HL-60/S4 (cell line): ENCODE data around the gene NBPF6.

Experiments used
- in situ Hi-C: fragments of 300-500 bp; cut with MboI; formaldehyde crosslinking; loops from 2 replicates; pipeline ENCODE4 v1.14.3; 2022; ENCODE audit warnings: low sequenced_read_pairs

Gene NBPF6

DNA sequence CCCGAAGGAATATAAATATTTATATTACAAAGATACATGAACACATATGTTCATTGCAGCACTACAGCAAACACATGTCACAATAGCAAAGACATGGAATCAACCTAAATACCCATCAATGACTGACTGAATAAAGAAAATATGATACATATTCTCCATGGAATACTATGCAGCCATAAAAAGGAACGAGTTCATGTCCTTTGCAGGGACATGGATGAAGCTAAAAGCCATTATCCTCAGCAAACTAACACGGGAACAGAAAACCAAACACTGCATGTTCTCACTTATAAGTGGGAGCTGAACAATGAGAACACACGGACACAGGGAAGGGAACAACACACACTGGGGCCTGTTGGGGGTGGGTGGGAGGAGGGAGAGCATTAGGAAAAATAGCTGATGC is 46.7 kb downstream of the NBPF6 start:
- in situ Hi-C loops: loop anchor here (25.0 kb wide), 1 partner anchor 160 kb away; no protein-coding TSS in a partner anchor

DNA sequence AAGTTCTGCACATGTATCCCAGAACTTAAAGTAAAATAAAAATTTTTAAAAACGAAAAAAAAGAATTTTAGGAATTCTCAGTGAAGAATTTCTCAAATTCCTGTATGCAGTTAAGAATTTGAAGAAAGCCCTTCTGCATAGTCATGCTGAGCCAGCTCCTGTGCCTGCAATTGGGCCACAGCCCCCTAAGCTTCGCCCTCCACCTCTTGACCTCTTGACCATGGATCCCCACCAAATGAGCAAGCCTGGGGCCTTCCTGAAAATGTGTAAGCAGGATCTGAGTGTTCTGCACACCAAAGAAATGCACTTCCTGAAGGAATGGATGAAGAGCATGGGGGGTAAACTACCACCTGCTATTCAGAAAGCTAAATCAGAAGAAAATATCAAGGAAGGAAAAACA is 52.0 kb downstream of the NBPF6 start:
- in situ Hi-C loops: loop anchor here (25.0 kb wide), 1 partner anchor 610 kb away; the partner anchor contains the start of gene ELAPOR1

DNA sequence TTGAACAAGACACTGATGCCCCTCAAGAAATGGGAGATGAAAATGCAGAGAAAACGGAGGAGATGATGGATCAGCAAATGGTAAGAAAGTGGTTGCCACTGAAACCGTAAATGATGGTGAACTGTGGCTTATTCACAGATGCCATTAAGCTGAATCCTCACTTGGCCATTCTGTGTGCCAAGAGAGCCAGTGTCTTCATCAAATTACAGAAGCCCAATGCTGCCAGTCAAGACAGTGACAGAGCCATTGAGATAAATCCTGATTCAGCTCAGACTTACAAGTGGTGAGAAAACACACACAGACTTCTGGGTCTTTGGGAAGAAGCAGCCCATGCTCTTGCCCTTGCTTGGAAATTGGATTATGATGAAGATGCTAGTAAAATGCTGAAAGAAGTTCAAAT is 52.5 kb downstream of the NBPF6 start:
- in situ Hi-C loops: loop anchor here (25.0 kb wide), 1 partner anchor 610 kb away; the partner anchor contains the start of gene ELAPOR1

DNA sequence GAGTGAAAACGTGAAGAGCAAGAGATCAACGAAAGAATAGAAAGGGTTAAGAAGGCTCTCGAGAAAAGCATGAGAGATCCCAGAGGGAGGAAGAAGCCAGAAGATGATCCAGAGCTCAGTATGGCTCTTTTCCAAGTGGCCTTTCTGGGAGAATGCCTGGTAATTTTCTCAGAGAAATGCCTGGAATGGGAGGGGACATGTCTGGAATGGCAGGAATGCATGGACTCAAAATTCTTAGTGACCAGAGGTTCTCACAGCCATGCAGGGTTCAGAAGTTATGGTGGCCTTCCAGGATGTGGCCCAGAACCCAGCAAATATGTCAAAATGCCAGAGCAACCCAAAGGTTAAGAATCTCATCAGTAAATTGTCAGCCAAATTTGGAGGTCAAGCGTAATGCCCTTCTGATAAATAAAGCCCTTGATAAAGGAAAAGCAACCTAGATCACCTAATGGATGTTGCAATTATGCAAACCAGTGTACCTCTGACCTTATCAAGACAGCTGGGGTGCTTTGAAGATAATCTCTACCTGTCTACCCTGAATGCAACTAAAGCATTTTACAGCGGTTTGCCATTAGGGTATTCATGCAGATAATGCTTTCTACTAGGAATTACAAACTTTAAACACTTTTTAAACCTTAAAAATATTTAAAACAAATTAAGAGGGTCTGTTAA is 53.1 kb downstream of the NBPF6 start:
- in situ Hi-C loops: loop anchor here (25.0 kb wide), 1 partner anchor 609 kb away; the partner anchor contains the start of gene ELAPOR1

GRCh38 chr1:108504447-108504846 is 54.3 kb downstream of the NBPF6 start:
- in situ Hi-C loops: loop anchor here (25.0 kb wide), 1 partner anchor 608 kb away; the partner anchor contains the start of gene ELAPOR1

DNA sequence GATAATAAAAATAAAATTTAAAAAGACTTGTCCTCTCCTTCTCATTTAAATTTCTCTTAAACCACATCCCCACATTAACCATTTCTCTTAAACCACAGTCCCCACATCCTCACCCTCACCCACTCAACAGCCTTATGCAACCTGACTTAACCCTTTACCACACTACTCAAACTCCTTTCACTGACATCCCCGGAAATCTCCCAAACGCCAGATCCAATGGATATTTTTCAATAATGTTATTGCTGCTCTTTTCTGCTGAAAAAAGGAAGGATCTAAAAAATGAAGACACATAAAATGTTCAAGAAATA is 55.6 kb downstream of the NBPF6 start:
- in situ Hi-C loops: loop anchor here (25.0 kb wide), 1 partner anchor 607 kb away; the partner anchor contains the start of gene ELAPOR1

DNA sequence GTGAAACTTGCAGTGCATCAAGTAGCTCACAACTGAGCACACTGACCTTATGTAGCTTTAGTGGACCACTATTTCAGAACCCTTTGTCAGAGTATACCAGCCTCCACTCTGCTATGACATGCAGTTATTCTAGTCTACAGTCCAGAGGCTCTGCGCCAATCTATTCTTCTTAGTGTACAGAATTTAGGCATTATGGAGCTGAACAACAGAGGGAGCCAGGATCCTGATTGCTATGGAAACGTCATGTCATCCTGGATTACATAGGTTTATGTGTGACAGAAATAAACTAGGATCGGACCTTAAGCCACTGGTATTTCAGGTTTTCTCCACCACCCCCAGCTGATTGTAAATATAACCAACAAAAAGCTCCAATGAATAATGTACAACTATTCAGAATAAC is 61.6 kb downstream of the NBPF6 start:
- in situ Hi-C loops: loop anchor here (10.0 to 25.0 kb wide), 2 partner anchors 133 to 601 kb away; partner anchors contain the start of gene ELAPOR1

DNA sequence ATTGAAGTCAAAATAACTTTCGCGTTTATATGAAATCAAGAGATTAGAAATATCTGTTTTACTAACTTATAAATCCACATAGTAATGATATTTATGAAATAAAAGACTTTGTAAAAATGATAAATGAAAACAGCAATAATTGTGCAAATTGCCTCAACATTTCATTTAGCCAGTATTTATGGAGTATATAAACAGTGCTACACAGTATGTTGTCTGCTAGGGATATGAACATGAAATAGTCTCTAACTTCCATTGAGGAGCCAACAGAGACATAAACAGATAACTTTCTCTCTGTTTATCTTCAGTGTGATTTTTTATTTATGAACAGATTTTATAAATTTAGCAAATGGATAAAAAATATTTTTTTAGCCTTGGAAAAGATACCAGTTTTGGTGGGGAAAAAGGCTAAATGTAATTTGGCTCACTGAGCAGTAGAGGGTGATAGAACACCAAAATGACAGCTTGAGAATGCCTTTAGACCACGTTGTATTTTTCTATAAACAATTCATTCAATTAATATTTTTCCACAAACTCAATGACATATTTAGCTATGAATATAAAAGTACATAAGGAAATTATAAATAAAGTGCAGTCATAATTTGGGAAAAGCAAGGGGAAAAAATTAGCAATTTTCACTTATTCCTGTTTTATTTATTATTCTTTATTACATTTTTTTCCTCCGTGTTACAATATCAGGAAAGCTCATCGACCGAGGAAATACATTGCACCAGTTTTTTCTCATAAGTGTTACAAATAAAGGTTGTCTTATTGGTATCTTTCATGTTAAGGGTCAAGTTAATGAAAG is 62.3 kb downstream of the NBPF6 start:
- in situ Hi-C loops: loop anchor here (10.0 to 25.0 kb wide), 2 partner anchors 132 to 600 kb away; partner anchors contain the start of gene ELAPOR1

DNA sequence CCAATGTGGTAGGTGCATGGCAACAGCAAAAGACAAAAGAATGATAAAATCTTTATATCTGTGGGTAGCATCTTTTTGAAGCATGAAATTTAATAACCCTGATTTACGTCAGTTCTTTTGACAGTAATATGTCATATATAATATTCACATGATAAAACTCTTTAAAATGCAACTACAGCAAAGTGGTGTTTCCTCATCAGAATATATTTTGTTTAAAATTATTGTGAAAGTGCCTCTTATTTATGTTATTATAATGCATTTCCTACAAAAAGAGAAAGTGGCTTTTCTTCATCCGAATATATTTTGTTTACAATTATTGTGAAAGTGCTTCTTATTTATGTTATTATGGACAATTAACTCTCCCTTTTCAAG is 62.9 kb downstream of the NBPF6 start:
- in situ Hi-C loops: loop anchor here (10.0 to 25.0 kb wide), 2 partner anchors 132 to 599 kb away; partner anchors contain the start of gene ELAPOR1

- in situ Hi-C loops: loop anchor here (10.0 to 25.0 kb wide), 2 partner anchors 131 to 598 kb away; partner anchors contain the start of gene ELAPOR1
Observed at GRCh38 chr1:108513914-108514313, 63.8 kb downstream of the NBPF6 start.

- in situ Hi-C loops: loop anchor here (10.0 to 25.0 kb wide), 2 partner anchors 127 to 595 kb away; partner anchors contain the start of gene ELAPOR1
Observed at GRCh38 chr1:108517301-108517897, 67.3 kb downstream of the NBPF6 start.
